HUES48 (cell line): ENCODE results near the gene TICAM1.
A peak's percentile ranks its signal among the peaks of the same experiment; 100 is the strongest.
"Not testable (repeated sequence)": the region's sequence is repeated elsewhere in the genome, so short reads cannot be mapped to it uniquely, and the experiment has no call there.

Experiments used
- H3K27ac ChIP-seq: one replicate; pipeline ENCODE4 v1.7.0; 2013; ENCODE audit warnings: low read depth, low read length, inconsistent platforms
- H3K27me3 ChIP-seq: 2 replicates; pipeline ENCODE4 v1.6.1; 2013; ENCODE audit warnings: mild to moderate bottlenecking, low read length; ENCODE audit not compliant: control insufficient read depth, insufficient read depth
- H3K36me3 ChIP-seq: 2 replicates; pipeline ENCODE4 v1.6.1; 2013; ENCODE audit warnings: low read length; ENCODE audit not compliant: control insufficient read depth, insufficient read depth
- H3K4me1 ChIP-seq: 2 replicates; pipeline ENCODE4 v1.6.1; 2013; ENCODE audit warnings: mild to moderate bottlenecking, low read length; ENCODE audit not compliant: control insufficient read depth, insufficient read depth
- H3K4me3 ChIP-seq: 2 replicates; pipeline ENCODE4 v1.5.1; 2013; ENCODE audit warnings: mild to moderate bottlenecking, low read depth, low read length
- H3K9ac ChIP-seq: 2 replicates; pipeline ENCODE4 v1.6.1; 2013; ENCODE audit warnings: mild to moderate bottlenecking, low read depth, low read length, moderate library complexity
- H3K9me3 ChIP-seq: 2 replicates; pipeline ENCODE4 v1.6.1; 2013; ENCODE audit warnings: low read length; ENCODE audit not compliant: control insufficient read depth, insufficient read depth

The TICAM1 gene

DNA sequence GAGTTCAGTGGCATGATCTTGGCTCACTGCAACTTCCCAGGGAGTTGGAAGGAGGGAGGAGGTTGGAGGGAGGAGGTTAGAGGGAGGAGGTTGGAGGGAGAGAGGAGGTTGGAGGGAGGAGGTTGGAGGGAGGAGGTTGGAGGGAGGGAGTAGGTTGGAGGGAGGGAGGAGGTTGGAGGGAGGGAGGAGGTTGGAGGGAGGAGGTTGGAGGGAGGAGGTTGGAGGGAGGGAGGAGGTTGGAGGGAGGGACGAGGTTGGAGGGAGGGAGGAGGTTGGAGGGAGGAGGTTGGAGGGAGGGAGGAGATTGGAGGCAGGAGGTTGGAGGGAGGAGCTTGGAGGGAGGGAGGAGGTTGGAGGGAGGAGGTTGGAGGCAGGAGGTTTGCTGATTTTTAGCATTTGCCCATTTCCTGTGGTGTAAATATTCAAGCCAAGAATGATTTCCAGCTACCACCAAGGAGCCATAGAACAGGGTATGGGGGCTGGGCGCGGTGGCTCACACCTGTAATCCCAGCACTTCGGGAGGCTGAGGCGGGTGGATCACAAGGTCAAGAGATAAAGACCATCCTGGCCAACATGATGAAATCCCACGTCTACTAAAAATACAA, 45.0 kb downstream of the TICAM1 start:
- H3K9me3 ChIP-seq, H3K27me3 ChIP-seq, H3K27ac ChIP-seq, H3K4me3 ChIP-seq, H3K4me1 ChIP-seq, H3K9ac ChIP-seq, H3K36me3 ChIP-seq: not testable (repeated sequence)

DNA sequence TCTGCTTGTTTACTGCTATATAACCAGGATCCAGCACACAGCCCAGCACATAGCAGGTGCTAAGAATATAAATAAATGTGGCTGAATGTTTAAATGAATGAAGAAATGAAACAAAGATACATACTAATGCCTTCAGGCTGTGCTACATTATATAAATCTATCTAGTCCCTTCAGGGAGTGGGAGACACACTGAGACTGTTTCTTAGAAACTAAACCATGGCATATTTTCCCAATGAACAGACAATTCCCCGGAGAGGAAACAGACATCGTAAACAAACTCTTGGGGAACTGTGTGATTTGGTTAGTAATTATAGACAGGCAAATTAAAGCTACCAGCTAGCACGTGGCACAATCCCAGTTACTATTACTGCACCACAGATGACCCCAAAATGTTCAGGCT, 49.7 kb downstream of the TICAM1 start:
- Histone ChIP-seq H3K4me3 (no peak overlapping the region), H3K36me3 (no peaks in the 10 kb centered on the region), H3K4me1 (no peaks in the 10 kb centered on the region), H3K9me3 (no peaks in the 10 kb centered on the region), H3K9ac (no peak overlapping the region), H3K27me3 (no peaks in the 10 kb centered on the region), H3K27ac (no peak overlapping the region)

DNA sequence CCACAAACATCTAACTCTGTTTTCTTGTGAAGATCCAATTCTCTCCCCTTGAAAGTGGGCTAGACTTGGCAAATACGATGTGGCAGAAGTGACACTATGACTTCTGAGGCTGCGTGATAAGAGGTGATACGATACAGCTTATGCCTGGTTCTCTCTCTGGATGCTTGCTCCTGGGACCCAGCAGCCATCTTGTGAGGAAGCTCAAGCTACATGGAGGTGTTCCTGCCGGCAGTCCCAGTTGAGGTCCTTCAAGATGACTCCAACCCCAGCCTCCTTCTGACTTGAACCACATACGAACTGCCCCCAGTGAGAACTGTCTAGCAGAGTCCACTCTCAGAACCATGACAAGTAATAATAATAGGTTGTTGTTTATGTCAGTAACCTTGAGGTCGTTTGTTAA, 50.7 kb downstream of the TICAM1 start:
- H3K27me3 ChIP-seq = no peaks in the 10 kb centered on the region
- H3K9me3 ChIP-seq = no peaks in the 10 kb centered on the region
- H3K4me3 ChIP-seq = no peak overlapping the region
- no peaks in the 10 kb centered on the region for H3K36me3 ChIP-seq
- no peak overlapping the region for H3K27ac ChIP-seq
- H3K4me1 ChIP-seq = no peaks in the 10 kb centered on the region
- no peak overlapping the region for H3K9ac ChIP-seq

DNA sequence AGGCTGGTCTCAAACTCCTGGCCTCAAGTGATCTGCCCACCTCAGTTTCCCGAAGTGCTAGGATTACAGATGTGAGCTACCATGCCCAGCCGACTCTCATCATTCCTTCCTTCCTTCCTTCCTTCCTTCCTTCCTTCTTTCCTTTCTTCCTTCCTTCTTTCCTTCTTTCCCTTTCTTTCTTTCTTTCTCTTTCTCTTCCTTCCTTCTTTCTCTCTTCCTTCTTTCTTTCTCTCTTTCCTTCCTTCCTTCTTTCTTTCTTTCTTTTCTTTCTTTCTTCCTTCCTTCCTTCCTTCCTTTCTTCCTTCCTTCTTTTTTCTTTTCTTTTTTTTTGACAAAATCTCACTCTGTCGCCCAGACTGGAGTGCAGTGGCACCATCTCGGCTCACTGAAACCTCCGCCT, 53.4 kb downstream of the TICAM1 start:
- H3K9ac ChIP-seq, H3K9me3 ChIP-seq, H3K4me3 ChIP-seq, H3K4me1 ChIP-seq, H3K27ac ChIP-seq, H3K27me3 ChIP-seq, H3K36me3 ChIP-seq: not testable (repeated sequence)

DNA sequence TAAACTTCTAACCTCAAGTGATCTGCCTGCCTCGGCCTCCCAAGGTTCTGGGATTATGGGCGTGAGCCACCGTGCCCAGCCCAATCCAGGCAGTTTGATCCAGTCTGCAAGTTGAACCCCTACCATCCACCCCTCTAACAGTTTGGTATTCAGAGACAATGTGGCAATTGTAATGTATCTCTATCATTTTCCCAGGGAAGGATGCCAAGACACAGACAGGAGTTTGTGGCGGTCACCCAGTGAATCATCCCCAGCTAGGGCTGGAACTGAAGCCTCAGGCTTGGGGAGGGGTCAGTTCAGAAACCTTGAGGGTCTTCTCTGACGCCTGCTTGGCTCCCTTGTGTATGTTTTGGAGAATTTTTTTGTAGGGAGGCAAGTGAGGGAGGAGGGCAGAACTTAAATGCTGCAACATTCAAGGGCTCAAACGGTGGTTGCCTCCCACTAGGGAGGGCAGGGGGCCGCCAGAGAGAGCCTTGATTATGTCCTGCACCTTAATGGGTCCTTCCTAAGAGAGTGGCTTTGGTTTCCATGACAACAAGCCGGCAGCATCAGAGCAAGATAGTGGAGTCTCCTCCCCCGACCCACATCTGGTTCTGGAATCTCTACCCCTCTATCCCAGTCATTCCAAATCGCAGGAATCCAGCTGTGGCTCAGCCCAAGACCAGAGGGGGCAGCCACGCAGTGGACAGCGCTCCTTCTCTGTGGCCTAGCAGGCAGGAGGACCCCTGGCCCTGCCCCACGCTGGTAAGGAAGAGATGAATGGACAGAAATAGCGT, 54.9 kb downstream of the TICAM1 start:
- H3K4me1 ChIP-seq = no peaks in the 10 kb centered on the region
- H3K27me3 ChIP-seq = no peaks in the 10 kb centered on the region
- H3K9me3 ChIP-seq = no peaks in the 10 kb centered on the region
- H3K4me3 ChIP-seq = no peak overlapping the region
- no peaks in the 10 kb centered on the region for H3K36me3 ChIP-seq
- H3K9ac ChIP-seq = no peak overlapping the region
- no peak overlapping the region for H3K27ac ChIP-seq

DNA sequence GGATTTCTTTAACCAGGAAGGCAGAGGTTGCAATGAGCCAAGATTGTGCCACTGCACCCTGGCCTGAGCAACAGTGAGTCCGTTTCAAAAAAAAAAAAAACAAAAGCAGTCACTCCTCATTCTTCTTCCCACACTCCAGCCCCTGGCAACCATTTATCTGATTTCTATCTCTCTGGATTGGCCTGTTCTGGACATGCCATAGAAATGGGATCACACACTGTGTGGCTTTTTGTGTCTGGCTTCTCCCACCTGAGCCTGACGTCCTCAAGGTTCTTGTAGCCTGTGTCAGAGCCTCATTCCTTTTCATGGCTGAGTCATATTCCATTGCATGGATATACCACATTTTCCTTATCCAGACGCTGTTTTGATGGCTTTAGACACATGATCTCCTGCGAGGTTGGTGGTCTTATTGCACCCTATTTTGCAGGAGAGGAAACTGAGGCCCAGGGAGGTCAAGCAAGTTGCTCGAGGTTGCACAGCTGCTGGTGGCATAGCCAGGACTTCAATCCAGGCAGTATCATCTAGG, 55.8 kb downstream of the TICAM1 start:
- no peaks in the 10 kb centered on the region for H3K4me1 ChIP-seq
- H3K4me3 ChIP-seq = no peak overlapping the region
- no peak overlapping the region for H3K27ac ChIP-seq
- H3K36me3 ChIP-seq = no peaks in the 10 kb centered on the region
- H3K27me3 ChIP-seq = no peaks in the 10 kb centered on the region
- H3K9ac ChIP-seq = no peak overlapping the region
- H3K9me3 ChIP-seq = no peaks in the 10 kb centered on the region

DNA sequence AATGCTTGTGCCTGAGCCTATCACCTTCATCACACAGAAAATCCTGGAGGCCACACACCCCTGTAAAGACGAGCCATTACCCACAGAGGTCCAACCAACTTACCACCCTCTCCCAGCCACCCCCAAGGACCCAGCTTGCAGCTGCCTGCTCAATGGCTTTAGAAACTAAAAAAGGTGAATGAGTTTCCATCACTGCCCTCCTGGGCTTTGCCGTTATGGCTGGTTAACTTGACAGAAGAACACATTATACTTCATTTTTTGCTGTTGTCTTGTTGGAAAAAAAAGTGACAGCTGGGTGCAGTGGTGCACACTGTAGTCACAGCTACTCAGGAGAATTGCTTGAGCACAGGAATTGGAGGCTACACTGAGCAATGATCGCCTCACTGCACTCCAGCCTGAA, 57.4 kb downstream of the TICAM1 start:
- Histone ChIP-seq H3K4me3 (no peak overlapping the region), H3K9ac (no peak overlapping the region), H3K4me1 (no peaks in the 10 kb centered on the region), H3K27me3 (no peaks in the 10 kb centered on the region), H3K36me3 (no peaks in the 10 kb centered on the region), H3K9me3 (no peaks in the 10 kb centered on the region), H3K27ac (no peak overlapping the region)

DNA sequence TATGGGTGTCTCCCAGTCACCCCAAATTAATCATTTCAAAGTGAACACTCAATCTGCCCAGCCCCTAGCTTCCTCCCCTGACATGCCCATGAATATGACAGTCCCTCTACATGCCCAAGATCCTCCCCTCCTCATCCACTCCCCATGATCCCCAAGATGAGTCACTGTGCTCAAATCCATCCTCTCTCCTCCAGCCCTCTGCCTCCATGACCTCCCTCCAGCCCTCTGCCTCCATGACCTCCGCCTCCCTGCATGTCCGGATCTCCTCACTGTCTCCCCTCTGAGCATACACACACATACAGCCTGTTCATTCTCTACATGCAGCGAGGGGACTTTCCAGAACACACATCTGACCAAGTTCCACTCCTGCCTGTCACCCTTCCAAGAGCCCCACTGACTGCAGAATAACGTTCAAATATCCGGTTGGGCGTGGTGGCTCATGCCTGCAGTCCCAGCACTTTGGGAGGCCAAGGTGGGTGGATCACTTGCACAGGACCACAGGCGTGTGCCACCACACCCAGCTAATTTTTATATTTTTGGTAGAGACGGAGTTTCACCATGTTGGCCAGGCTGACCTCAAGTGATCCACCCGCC, 58.4 kb downstream of the TICAM1 start:
- Histone ChIP-seq H3K4me1 (no peaks in the 10 kb centered on the region), H3K9me3 (no peaks in the 10 kb centered on the region), H3K9ac (no peak overlapping the region), H3K27me3 (no peaks in the 10 kb centered on the region), H3K27ac (no peak overlapping the region), H3K4me3 (no peak overlapping the region), H3K36me3 (no peaks in the 10 kb centered on the region)

DNA sequence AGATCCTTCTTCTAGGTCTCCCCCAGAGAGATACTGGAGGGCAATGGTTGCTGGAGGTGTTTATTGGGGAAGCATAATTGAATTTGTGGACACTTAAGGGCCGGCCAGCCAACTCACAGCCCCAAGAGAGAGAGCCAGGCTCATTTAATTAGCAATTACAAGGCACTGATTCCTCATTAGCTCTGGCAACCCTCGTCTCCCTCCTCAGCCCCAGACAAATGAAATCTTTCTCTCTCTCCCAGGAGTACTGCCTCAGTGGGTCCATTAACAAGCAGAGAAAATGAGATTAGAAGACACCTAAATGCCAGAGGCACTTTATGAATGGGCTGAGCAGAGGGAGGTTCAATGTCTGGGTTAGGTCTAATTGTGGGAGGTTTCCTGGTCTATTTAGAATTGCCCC, 58.9 kb downstream of the TICAM1 start:
- Histone ChIP-seq H3K4me1 (no peaks in the 10 kb centered on the region), H3K4me3 (no peak overlapping the region), H3K27me3 (no peaks in the 10 kb centered on the region)

DNA sequence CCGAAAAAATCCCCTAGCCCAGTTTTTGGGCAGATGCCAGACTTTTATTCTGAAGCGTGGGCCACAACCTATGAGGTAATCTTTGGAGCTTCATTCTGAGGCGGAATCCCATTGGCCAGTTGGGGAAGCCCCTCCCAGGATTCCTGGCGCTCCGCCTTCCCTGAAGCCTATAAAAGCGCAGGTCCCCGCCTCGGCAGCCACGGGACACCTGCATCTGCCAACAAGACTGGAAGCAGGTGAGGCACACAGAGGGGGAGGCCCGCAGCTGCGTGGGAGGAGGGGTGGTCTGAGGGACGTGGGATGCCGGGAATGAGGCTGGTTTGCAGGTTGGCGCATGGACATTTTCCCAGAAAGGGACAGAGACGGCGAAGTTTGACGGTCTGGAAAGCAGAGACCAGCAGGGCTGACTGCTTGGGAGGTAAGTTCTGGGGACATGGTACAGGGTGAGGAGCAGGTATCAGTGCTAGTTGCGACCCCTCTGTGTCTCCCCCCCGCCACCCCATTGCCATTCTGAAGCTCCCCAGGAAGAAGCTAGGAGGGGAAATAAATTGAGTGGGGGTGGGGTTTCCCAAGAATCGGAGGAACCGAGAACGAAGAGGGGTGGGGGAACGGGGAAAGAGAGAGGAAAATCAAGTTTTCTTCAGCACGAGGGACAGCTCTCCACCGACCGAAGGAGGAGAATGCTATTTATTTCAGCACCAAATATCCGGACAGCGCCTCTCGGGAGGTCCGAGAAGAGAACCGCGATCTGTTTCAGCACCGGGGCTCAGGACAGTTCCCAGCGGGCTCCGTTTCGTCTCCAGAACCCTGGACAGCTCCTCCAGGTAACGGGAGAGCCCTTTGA, 62.4 kb downstream of the TICAM1 start:
- no peaks in the 10 kb centered on the region for H3K27me3 ChIP-seq
- H3K4me1 ChIP-seq = no peaks in the 10 kb centered on the region
- H3K36me3 ChIP-seq = no peaks in the 10 kb centered on the region
- no peak overlapping the region for H3K27ac ChIP-seq
- H3K9ac ChIP-seq = no peak overlapping the region
- H3K9me3 ChIP-seq = no peaks in the 10 kb centered on the region
- H3K4me3 ChIP-seq = peak overlapping the region; percentile 46

More for the DNA sequence above, 58.9 kb downstream of the TICAM1 start:
- no peaks in the 10 kb centered on the region for H3K9me3 ChIP-seq
- H3K9ac ChIP-seq = no peak overlapping the region
- H3K27ac ChIP-seq = no peak overlapping the region
- no peaks in the 10 kb centered on the region for H3K36me3 ChIP-seq
